ENCODE data around the gene CSRNP3. TPM values are rescaled to one million over a fixed set of nuclear protein-coding genes. Genes with fewer than 3 reads are reported as not detected.

The CSRNP3 gene
- polyA plus RNA-seq, 2 of the 4 experiments (the other 2 are of a cell fraction), result 0.05 to 0.25 TPM

GRCh38 chr2:165651233-165651632, 181.7 kb downstream of the CSRNP3 start:
- DNase-seq (ENCODE audit: low read depth in 1 of 2, low spot score in 1 of 2), result no peak
- Histone ChIP-seq H3K4me2 (no peak overlapping the region), H3K4me3 (no peak overlapping the region), H3K4me1 (no peaks in the 10 kb centered on the region), H3K9me3 (no peaks in the 10 kb centered on the region), H3K27ac (no peak overlapping the region)
- ChIA-PET POLR2A (no interaction called here), CTCF (no interaction called here)
- ATAC-seq, result no peak
- TF ChIP-seq CEBPB (IDR thresholded peaks at IDR 0.05), result no peak
- TF ChIP-seq RAD21 (conservative IDR thresholded peaks at IDR 0.05 in 1 of 2, IDR thresholded peaks at IDR 0.05 in 1 of 2), result no peak
- no peak for TF ChIP-seq HMGXB4 (CRISPR knock-in tag; IDR thresholded peaks at IDR 0.05; ENCODE audit: borderline replicate concordance)
- no peak for TF ChIP-seq POLR2A (IDR thresholded peaks at IDR 0.05; ENCODE audit: low read length)
- TF ChIP-seq, protein P1, sequence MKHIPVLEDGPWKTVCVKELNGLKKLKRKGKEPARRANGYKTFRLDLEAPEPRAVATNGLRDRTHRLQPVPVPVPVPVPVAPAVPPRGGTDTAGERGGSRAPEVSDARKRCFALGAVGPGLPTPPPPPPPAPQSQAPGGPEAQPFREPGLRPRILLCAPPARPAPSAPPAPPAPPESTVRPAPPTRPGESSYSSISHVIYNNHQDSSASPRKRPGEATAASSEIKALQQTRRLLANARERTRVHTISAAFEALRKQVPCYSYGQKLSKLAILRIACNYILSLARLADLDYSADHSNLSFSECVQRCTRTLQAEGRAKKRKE (CRISPR knock-in tag; IDR thresholded peaks at IDR 0.05; ENCODE audit: low read depth), result no peak
- no peak for TF ChIP-seq NFE2L2 (conservative IDR thresholded peaks at IDR 0.05; ENCODE audit: low read length)
- TF ChIP-seq POLR2AphosphoS2 (conservative IDR thresholded peaks at IDR 0.05; ENCODE audit: low read length), result no peak
- no peak for TF ChIP-seq MAZ (IDR thresholded peaks at IDR 0.05; ENCODE audit: borderline replicate concordance, low read depth, low read length)
- TF ChIP-seq EHMT2 (IDR thresholded peaks at IDR 0.05; ENCODE audit: low read depth), result no peak
- no peak for TF ChIP-seq EP300 (IDR thresholded peaks at IDR 0.05)
- TF ChIP-seq HOXB13 (CRISPR knock-in tag; IDR thresholded peaks at IDR 0.05; ENCODE audit: low read depth), result no peak
- TF ChIP-seq NPAS2 (CRISPR knock-in tag; IDR thresholded peaks at IDR 0.05; ENCODE audit: borderline replicate concordance), result no peak
- no peak for TF ChIP-seq MAX (IDR thresholded peaks at IDR 0.05)
- TF ChIP-seq RFX5 (IDR thresholded peaks at IDR 0.05), result no peak
- TF ChIP-seq HOXB5 (CRISPR knock-in tag; IDR thresholded peaks at IDR 0.05), result no peak
- TF ChIP-seq MYC (IDR thresholded peaks at IDR 0.05; ENCODE audit: borderline replicate concordance, low read length), result no peak
- TF ChIP-seq NR3C1 (IDR thresholded peaks at IDR 0.05), result no peak
- TF ChIP-seq, protein P2, sequence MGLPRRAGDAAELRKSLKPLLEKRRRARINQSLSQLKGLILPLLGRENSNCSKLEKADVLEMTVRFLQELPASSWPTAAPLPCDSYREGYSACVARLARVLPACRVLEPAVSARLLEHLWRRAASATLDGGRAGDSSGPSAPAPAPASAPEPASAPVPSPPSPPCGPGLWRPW (IDR thresholded peaks at IDR 0.05), result no peak
- no peak for TF ChIP-seq TFCP2L1 (CRISPR knock-in tag; IDR thresholded peaks at IDR 0.05)
- no peak for FAIRE-seq
- 48% methylated on average over 2 of the region's 2 CpGs for WGBS (ENCODE audit: missing lambda C conversion rate)

DNA sequence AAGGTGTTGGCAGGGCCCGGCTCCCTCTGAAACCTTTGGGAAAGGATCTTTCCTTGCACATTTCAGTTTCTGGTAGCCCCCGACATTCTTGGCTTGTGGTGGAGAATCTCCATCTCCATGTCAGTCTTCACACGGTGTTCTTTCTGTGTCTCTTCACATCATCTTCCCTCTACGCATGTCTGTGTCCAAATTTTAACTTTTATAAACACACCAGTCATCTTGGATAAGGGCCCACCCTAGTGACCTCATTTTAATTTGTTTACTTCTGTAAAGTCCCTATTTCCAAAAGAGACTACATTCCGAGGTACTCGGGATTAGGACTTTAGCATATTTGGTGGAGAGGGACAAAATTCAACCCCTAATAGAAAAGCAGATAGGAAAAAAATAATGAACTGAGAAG, 186.2 kb downstream of the CSRNP3 start:
- Histone ChIP-seq H3K4me1 (no peaks in the 10 kb centered on the region), H3K4me3 (no peak overlapping the region), H3K27ac (no peak overlapping the region), H3K9me3 (no peaks in the 10 kb centered on the region), H3K4me2 (no peak overlapping the region)
- ATAC-seq, result no peak
- no peak for DNase-seq (ENCODE audit: low read depth in 1 of 2, low spot score in 1 of 2)
- CTCF ChIA-PET, result no interaction called here
- no peak for FAIRE-seq
- no peak for TF ChIP-seq ELK1 (IDR thresholded peaks at IDR 0.05; ENCODE audit: low read depth, low read length)
- no peak for TF ChIP-seq KDM5A (IDR thresholded peaks at IDR 0.05)
- TF ChIP-seq, protein P3, sequence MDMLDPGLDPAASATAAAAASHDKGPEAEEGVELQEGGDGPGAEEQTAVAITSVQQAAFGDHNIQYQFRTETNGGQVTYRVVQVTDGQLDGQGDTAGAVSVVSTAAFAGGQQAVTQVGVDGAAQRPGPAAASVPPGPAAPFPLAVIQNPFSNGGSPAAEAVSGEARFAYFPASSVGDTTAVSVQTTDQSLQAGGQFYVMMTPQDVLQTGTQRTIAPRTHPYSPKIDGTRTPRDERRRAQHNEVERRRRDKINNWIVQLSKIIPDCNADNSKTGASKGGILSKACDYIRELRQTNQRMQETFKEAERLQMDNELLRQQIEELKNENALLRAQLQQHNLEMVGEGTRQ (IDR thresholded peaks at IDR 0.05), result no peak
- no peak for TF ChIP-seq HEYL (CRISPR knock-in tag; IDR thresholded peaks at IDR 0.05)
- no peak for TF ChIP-seq MYC (IDR thresholded peaks at IDR 0.05; ENCODE audit: borderline replicate concordance, low read length)
- TF ChIP-seq CHD2 (IDR thresholded peaks at IDR 0.05; ENCODE audit: low read length, partially characterized antibody), result no peak
- TF ChIP-seq MAX (IDR thresholded peaks at IDR 0.05), result no peak
- no peak for TF ChIP-seq NFE2L2 (conservative IDR thresholded peaks at IDR 0.05; ENCODE audit: low read length)
- no peak for TF ChIP-seq FOSL2 (IDR thresholded peaks at IDR 0.05)
- TF ChIP-seq FOSL2 (CRISPR knock-in tag; IDR thresholded peaks at IDR 0.05), result no peak
- TF ChIP-seq PHF8 (IDR thresholded peaks at IDR 0.05; ENCODE audit: borderline replicate concordance, low read depth), result no peak
- TF ChIP-seq CEBPB (IDR thresholded peaks at IDR 0.05), result no peak
- TF ChIP-seq KDM1A (IDR thresholded peaks at IDR 0.05; ENCODE audit: low read depth), result no peak
- POLR2A ChIA-PET, result no interaction called here
- 55% methylated on average over 6 of the region's 6 CpGs for WGBS (ENCODE audit: missing lambda C conversion rate)
